Endothelial cell of umbilical vein (primary cell): ENCODE data around the gene LTBP2.

Experiments used
- CTCF ChIP-seq, 2 donors: IDR thresholded peaks; 1 replicate in 1 of 2; 2 replicates in 1 of 2; pipeline ENCODE4 v1.5.1; 2011; ENCODE audit warnings: low read length in 2 of 2, mild to moderate bottlenecking in 2 of 2, moderate library complexity in 2 of 2, control low read depth in 1 of 2, inconsistent platforms in 1 of 2, low read depth in 1 of 2; ENCODE audit not compliant: insufficient read depth in 1 of 2; ENCODE audit errors: extremely low read depth in 1 of 2
- EZH2 ChIP-seq: IDR thresholded peaks from 2 replicates; pipeline ENCODE4 v1.6.1; 2012; ENCODE audit warnings: borderline replicate concordance, low read depth, mild to moderate bottlenecking, moderate library complexity, low read length, inconsistent platforms; ENCODE audit not compliant: severe bottlenecking
- FOS ChIP-seq: IDR thresholded peaks from 2 replicates; pipeline ENCODE4 v1.6.1; 2011; ENCODE audit warnings: mild to moderate bottlenecking, low read length, moderate library complexity, borderline replicate concordance; ENCODE audit not compliant: insufficient read depth
- GATA2 ChIP-seq: IDR thresholded peaks from 2 replicates; pipeline ENCODE4 v1.7.0; 2011; ENCODE audit warnings: low read depth, mild to moderate bottlenecking, moderate library complexity, mixed read lengths, low read length; ENCODE audit not compliant: insufficient read length, insufficient read depth
- JUN ChIP-seq: IDR thresholded peaks from 2 replicates; pipeline ENCODE4 v1.6.1; 2011; ENCODE audit warnings: borderline replicate concordance, low read depth; ENCODE audit not compliant: insufficient read length, insufficient read depth
- MAX ChIP-seq: IDR thresholded peaks from 2 replicates; pipeline ENCODE4 v1.6.1; 2011; ENCODE audit not compliant: insufficient read depth, insufficient read length
- MYC ChIP-seq: IDR thresholded peaks from one replicate; pipeline ENCODE4 v1.6.1; 2011; ENCODE audit warnings: mild to moderate bottlenecking, low read depth, low read length
- POLR2A ChIP-seq: IDR thresholded peaks from 2 replicates; pipeline ENCODE4 v1.6.1; 2012; ENCODE audit warnings: low read depth, mild to moderate bottlenecking, control low read depth, low read length
- POLR2AphosphoS5 ChIP-seq: IDR thresholded peaks from 2 replicates; pipeline ENCODE4 v1.6.1; 2012; ENCODE audit warnings: low read depth, mild to moderate bottlenecking, control low read depth, low read length, moderate library complexity; ENCODE audit not compliant: insufficient read depth

GRCh38 chr14:74525361-74525851 lies 86.6 kb downstream of the LTBP2 start:
- no peak for TF ChIP-seq POLR2AphosphoS5
- no peak for TF ChIP-seq CTCF (IDR thresholded peaks at IDR 0.05; ENCODE audit: extremely low read depth in 1 of 2, insufficient read depth in 1 of 2, low read depth in 1 of 2, low read length in 2 of 2)
- no peak for TF ChIP-seq JUN
- TF ChIP-seq EZH2, result no peak
- TF ChIP-seq POLR2A, result no peak
- no peak for TF ChIP-seq FOS
- no peak for TF ChIP-seq MYC
- no peak for TF ChIP-seq GATA2
- no peak for TF ChIP-seq MAX
